ENCODE data around the gene MSI2. TPM values are rescaled to one million over a fixed set of nuclear protein-coding genes. Genes with fewer than 3 reads are reported as not detected.

Gene MSI2
- total RNA-seq, 4 donors from 2014 or later, result 9.9 to 18.5 (median 13.8) TPM

DNA sequence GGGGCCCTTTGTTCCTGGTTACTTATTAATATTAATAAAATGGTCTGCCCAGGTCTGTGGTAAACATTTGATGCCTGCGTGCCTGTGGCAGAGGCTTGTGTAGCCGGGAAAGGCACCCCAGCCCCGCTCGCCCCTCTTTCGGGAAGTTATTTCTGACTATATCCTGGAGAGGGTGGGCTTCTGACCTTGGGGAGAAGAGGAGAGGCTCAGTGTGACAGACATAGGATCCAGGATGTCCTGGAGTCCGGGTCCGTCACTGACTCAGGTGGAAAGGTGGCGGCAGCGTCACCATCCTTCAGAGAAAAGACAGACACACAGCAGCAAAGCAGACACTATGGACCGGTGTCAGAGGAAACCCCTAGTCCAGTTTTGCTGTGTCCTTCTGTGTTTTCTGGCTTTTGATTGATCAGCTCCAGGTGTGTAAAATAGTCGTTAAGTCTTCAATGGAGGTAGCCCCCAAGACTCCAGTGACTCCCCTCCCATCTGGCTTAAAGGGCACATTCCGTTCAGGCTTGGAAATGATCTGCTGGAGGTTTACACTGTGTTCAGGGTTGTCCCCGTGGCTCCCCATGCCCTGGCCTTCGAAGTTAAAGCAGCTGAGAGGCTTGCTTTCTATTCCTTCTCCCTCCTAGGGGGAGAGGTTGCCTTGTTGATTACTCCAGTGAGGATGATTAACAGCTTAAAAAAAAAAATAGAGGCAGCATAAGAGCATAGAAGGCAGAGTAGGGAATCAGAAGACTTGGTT lies 407.2 kb downstream of the MSI2 start:
- TF ChIP-seq POLR2A (IDR thresholded peaks at IDR 0.05), result no peak
- TF ChIP-seq, protein P1, sequence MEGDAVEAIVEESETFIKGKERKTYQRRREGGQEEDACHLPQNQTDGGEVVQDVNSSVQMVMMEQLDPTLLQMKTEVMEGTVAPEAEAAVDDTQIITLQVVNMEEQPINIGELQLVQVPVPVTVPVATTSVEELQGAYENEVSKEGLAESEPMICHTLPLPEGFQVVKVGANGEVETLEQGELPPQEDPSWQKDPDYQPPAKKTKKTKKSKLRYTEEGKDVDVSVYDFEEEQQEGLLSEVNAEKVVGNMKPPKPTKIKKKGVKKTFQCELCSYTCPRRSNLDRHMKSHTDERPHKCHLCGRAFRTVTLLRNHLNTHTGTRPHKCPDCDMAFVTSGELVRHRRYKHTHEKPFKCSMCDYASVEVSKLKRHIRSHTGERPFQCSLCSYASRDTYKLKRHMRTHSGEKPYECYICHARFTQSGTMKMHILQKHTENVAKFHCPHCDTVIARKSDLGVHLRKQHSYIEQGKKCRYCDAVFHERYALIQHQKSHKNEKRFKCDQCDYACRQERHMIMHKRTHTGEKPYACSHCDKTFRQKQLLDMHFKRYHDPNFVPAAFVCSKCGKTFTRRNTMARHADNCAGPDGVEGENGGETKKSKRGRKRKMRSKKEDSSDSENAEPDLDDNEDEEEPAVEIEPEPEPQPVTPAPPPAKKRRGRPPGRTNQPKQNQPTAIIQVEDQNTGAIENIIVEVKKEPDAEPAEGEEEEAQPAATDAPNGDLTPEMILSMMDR (IDR thresholded peaks at IDR 0.05), result no peak
- WGBS, 2 donors, result 76 to 77% methylated on average over 14 of the region's 14 CpGs
- no peak overlapping the region for H3K4me3 ChIP-seq (ENCODE audit: low read depth, poor library complexity, severe bottlenecking)
- intact Hi-C loops (cut with DNase I; ENCODE audit: low total_unique reads), result no loop called here
- no peak for DNase-seq (ENCODE audit: low spot score in 2 of 2)

DNA sequence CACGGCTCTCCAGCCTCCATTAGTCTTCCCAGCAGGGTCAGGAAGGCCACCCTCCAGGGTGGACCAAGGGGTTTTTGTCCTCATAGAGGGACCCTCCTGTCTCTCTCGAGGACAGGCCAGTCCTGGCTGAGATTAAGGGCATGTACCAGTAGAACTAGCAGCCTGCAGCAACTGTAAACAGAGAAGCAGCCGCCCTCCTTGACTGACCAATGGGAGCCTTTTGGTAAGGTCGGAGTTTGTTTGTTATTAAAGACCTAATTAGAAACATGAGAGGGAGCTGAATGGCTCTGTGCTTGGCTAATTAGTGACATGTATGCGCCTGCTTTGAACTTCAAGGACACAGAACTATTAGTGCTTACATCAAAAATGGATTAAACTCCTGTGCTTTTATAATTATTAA lies 408.8 kb downstream of the MSI2 start:
- TF ChIP-seq, protein P1 (IDR thresholded peaks at IDR 0.05), result no peak
- no peak for TF ChIP-seq POLR2A (IDR thresholded peaks at IDR 0.05)
- intact Hi-C loops (cut with DNase I; ENCODE audit: low total_unique reads), result no loop called here
- DNase-seq (ENCODE audit: low spot score in 2 of 2), result peak in 1 of 2 donors; percentile 59
- H3K4me3 ChIP-seq (ENCODE audit: low read depth, poor library complexity, severe bottlenecking), result no peak overlapping the region
- 65 to 80% methylated on average over 5 of the region's 5 CpGs for WGBS, 2 donors

DNA sequence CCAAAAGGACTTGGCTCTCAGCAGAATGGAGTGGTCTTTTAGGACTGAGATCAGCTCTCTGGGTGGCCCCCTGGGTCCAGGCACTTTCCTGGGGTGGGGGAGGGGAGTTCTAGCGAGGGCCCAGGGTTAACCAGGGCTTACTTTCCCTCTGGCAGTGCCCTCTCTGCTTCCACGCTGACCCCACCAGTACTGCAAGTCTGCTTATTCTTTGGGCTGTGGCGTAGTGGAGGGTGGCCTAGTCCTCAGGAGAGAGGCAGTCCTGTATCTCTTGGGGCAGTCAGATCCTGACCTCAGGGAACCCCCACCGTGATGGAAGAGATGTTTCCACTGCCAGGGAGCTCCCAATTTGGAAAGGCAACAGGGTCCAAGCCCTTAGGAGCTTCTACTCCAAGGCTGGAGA lies 409.4 kb downstream of the MSI2 start:
- DNase-seq (ENCODE audit: low spot score in 2 of 2), result peak in 1 of 2 donors; percentile 74
- no peak overlapping the region for H3K4me3 ChIP-seq (ENCODE audit: low read depth, poor library complexity, severe bottlenecking)
- 80 to 94% methylated on average over 3 to 4 of the region's 4 CpGs for WGBS, 2 donors
- intact Hi-C loops (cut with DNase I; ENCODE audit: low total_unique reads), result no loop called here
- TF ChIP-seq, protein P1 (IDR thresholded peaks at IDR 0.05), result no peak
- TF ChIP-seq POLR2A (IDR thresholded peaks at IDR 0.05), result no peak

DNA sequence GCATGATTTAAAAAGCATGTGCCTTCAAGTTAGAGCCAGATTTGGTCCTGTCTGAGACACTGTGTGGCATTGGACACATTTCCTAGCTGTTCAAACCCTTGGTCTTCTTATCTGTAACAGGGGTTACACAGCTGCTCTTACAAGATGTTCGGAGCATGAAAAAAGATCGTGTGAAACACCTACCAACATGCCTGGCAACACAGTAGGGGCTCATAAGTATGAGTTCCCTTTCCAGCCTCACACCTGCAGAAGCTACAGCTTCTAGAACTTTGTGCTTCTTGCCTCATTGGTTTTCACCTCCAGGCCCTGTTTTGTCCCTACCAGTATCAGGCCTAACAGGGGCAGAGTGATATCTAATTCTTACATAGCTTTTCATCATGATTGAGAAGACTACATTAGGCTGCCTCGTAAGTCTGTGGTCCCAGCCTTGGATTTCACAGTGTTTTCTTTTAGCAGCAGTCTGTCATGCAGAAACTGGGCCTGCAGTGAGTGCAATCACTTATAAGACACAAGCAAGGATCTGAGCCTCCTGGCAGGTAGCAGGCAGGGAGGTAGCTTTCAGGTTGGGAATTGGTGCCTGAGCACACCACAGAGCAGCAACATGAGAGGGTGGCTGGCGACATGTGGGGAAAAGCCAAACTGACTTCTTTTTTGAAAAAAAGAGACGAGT lies 410.0 kb downstream of the MSI2 start:
- TF ChIP-seq, protein P1 (IDR thresholded peaks at IDR 0.05), result no peak
- no peak for TF ChIP-seq POLR2A (IDR thresholded peaks at IDR 0.05)
- H3K4me3 ChIP-seq (ENCODE audit: low read depth, poor library complexity, severe bottlenecking), result no peak overlapping the region
- peak in 1 of 2 donors; percentile 42 for DNase-seq (ENCODE audit: low spot score in 2 of 2)
- 87 to 91% methylated on average over 5 of the region's 5 CpGs for WGBS, 2 donors
- intact Hi-C loops (cut with DNase I; ENCODE audit: low total_unique reads), result no loop called here

- no peak overlapping the region for H3K4me3 ChIP-seq (ENCODE audit: low read depth, poor library complexity, severe bottlenecking)
- DNase-seq (ENCODE audit: low spot score in 2 of 2), result peak in 1 of 2 donors; percentile 66
- intact Hi-C loops (cut with DNase I; ENCODE audit: low total_unique reads), result no loop called here
- WGBS, 2 donors, result 88 to 90% methylated on average over 6 of the region's 6 CpGs
- TF ChIP-seq, protein P1 (IDR thresholded peaks at IDR 0.05), result no peak
- no peak for TF ChIP-seq POLR2A (IDR thresholded peaks at IDR 0.05)
These were observed 410.6 kb downstream of the MSI2 start for GRCh38 chr17:57666946-57667345.
